GM18508 (cell line): ENCODE data around the gene LRRTM3.

Experiments used
- ATAC-seq: cut with Tn5 transposase; IDR thresholded peaks from one replicate; pipeline ENCODE4 v1.9.1; 2021; ENCODE audit warnings: moderate number of reproducible peaks; ENCODE audit not compliant: insufficient read depth, unreplicated experiment

LRRTM3 gene

DNA sequence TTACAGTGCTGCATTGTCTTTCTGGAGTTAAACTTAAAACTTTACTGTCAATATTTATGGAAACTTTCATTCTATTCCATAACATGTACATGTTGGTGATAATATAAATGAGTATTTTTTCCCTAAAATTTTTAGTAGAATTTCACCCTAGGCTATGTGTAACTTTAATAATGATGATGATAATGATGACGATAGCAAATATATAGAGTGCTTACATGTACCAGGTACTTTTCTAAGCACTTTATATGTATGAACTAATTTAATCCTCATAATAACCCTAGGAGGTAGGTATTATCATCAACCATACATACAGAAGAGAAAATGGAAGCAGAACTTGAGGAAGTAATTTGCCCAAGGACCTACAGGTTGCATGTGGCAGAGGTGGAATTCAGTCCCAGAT, 85.6 kb downstream of the LRRTM3 start:
- ATAC-seq = no peak

DNA sequence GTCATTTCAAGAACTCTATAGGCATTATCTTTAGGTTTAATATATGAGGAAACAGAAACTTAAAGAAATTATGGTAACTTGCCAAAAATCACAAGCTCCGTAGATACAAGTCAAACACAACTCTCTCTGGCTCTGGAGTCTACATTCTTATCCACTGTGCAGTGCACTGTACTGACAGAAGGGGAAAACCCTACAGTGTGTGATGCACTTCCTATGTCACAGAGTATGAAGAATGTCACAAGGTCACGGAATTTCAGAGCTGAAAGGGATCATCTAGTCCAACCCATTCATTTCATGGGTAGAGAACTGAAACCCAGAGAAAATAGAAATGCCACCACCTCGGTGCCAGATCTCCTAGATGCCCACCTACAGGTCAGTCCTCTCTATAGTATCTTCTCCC, 86.1 kb downstream of the LRRTM3 start:
- ATAC-seq = no peak

GRCh38 chr10:67015225-67015624, 89.4 kb downstream of the LRRTM3 start:
- no peak for ATAC-seq

DNA sequence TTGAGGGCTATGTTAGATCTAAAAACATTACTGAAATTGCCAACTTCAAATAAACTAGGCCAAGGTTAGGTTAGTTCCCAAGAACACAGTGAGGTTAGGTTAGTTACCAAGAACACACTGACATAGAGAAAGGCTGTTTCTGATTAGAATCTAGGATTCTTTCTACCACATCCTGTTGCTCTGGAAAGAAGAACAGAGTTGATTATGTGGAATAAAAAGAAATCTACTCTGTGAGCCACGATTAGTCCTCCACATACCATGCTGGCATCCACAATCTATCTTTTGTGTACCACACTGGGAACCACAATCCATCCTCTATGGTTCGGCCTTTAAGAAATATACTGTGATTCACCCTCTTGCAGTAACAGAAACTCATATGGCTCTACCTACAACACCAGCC, 91.4 kb downstream of the LRRTM3 start:
- no peak for ATAC-seq

DNA sequence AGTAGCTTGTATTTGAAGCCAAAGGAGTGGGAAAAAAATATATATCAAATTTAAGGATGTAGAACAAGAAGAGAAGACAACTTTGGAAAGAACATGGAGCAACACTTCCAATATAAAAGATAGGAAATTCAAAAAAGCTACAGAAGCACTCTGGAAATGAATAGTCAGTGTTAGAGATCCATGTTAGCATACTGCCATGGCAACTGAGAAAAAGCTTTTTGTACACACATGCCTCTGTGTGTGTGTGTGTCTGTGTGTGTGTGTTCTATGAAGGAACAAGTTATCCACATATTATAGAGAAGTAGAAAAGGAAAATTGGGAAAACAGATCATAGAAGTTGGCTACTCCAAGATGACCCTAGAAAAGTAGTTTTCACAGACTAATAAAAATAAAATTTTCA, 96.3 kb downstream of the LRRTM3 start:
- ATAC-seq = no peak

- ATAC-seq = no peak
Measured at GRCh38 chr10:67033878-67034277, 108.0 kb downstream of the LRRTM3 start.

DNA sequence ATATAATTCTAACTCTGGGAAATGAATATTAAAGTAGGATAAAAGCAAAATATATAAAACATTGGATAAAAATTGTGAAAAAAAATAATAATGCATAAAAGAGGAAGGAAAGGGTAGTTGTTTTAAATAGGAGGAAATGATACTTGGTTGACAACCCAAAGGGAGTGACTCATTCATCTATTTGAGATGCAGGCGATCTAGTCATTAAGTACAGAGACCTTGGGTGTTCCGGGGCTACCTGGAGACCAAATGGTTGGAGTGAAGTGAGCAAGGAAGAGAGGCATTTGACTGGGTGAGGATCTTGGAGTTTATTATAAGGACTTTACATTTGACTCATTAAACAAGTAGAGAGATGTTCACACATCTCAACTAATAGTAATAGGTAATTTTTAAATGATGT, 111.0 kb downstream of the LRRTM3 start:
- no peak for ATAC-seq

- no peak for ATAC-seq
Measured at GRCh38 chr10:67043041-67043440, 117.2 kb downstream of the LRRTM3 start.

- ATAC-seq = no peak
Measured at GRCh38 chr10:67045404-67045803, 119.6 kb downstream of the LRRTM3 start.

GRCh38 chr10:67046507-67046906, 120.7 kb downstream of the LRRTM3 start:
- no peak for ATAC-seq

DNA sequence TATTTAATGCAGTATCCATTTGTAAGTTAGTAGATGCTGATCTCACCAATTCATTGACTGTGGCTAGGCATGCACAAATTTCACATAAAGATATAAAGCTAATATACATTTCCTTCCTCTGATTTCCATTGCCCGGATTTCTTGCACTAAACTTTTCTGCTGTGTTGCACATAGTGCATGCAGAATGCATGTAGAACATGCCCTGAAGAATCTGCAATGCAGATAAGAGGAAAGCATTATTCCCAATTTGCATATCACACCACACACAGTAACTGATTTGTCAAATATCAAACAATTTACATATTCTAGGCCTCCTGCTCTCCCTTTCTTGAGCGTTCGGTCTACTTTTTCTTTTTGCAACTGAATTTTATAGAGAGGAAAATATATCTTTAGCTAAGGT, 124.2 kb downstream of the LRRTM3 start:
- no peak for ATAC-seq

- no peak for ATAC-seq
Measured at GRCh38 chr10:67050415-67050814, 124.6 kb downstream of the LRRTM3 start.

GRCh38 chr10:67072654-67073053, 146.8 kb downstream of the LRRTM3 start:
- ATAC-seq = no peak

DNA sequence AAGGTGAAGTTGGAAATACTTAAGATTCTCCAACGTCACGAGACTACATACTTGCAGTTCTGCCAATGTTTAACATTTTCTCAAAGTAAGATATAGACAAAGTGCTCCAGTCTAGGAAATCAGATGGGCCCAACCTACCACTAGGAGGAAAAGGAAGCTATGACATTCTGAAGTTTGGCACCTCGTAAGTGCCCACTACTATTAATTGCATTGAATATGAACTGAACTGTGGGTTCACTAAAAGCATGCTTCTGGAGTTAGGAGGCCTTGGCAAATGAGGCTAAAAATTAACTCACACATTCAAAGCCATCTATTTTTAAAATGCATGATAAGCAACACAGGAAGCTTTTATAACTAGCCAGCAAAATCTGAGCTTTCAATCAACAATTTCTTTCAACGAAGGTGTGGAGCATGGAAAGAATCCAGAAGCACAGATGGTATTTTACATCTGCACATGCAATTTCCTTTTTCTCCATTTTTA, 149.7 kb downstream of the LRRTM3 start:
- ATAC-seq = no peak

- no peak for ATAC-seq
Measured at GRCh38 chr10:67076144-67076543, 150.3 kb downstream of the LRRTM3 start.

- ATAC-seq = no peak
Measured at GRCh38 chr10:67077376-67077775, 151.5 kb downstream of the LRRTM3 start.

DNA sequence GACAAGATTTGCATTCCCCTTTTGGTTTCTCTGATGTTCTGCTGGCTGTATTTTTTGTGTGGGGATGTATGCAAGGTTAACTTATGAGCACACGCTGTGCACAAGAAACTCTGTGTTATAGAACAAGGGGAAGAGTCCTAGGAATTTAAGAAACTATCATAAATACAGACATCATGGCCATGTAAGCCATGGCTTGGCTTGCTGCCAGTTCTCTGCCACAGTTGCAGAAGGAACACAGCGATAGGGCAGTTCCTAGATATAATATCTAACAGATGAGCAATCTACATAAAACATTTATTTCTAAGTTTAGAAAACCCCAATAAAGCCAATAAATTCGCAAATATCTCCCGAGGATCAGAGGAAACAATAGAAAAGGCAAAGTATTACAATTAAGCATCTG, 153.3 kb downstream of the LRRTM3 start:
- no peak for ATAC-seq

DNA sequence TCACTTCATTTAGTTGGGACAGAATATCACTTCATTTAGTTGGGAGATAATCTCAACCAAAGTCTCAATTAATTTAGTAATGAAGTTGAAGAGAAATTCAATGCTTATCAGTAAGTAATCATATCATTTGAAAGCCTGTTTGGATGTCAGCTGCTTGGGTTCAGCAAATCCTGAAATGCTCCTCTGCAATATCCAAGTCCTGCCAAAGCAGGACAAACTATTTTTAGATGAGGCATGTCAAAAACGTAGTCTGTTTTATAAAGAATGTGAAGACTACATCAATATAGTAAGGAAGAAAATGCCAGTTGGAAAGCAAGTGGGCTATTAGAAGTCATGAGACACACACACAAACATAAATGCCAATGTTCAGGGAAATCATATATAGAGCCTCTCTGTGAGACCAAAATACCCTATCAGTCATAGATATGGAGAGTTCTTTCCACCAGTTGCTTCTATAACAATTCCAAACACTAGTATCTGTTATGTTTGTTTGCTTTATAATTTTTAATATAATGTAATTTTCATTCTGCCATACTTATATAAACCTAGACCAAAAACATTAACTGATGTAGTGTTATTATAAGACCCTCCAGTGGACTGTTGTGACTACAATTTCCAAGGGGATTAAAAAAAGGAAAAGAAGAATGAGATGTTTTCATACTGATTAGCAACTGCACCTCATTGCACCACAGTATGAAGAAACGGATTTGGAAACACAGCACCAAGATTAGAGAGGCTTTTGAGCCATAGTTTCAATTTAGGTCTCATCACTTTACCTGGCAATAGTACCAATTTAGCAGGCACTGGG, 160.7 kb downstream of the LRRTM3 start:
- no peak for ATAC-seq

DNA sequence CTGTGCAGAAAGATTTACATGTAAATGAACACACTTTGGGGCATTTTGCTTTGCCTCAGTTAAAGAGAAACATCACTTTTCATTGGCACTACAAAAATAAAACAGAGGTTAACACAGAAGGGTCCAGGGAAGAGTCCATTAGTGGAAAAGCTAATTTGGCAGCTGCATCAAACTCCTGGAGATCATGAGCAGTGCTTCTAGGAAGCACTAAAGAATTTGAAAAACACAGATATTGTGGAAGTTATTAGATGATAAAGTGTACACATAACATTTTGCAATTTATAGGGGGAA, 161.2 kb downstream of the LRRTM3 start:
- ATAC-seq = no peak

DNA sequence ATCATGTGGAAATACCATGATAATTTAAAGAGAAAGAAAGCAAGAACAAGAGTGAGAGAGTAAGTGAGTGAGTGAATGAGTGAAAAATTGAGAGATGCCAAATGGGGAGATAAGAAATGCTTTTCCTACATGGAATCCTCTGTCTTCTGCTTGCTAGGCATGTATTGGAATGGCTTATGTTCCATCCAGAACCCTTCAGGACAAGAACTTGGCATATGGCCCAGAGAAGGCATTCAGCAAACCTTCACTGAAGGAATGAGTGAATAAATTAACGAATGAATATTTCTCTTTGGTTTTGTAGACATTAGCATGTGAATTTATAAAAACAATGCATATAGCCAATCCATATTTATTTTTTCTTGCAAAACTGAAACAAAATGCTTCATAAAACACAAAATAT, 162.2 kb downstream of the LRRTM3 start:
- ATAC-seq = no peak

- ATAC-seq = no peak
Measured at GRCh38 chr10:67095531-67095930, 169.7 kb downstream of the LRRTM3 start.

- no peak for ATAC-seq
Measured at GRCh38 chr10:67098461-67098860, 172.6 kb downstream of the LRRTM3 start.

GRCh38 chr10:67100951-67101350, 175.1 kb downstream of the LRRTM3 start:
- ATAC-seq = no peak
